A549 treated with CpdA at 1 μM for 4 hours (cell line): ENCODE measurements around the gene NKX2-4. TPM values are rescaled to one million over a fixed set of nuclear protein-coding genes. Genes with fewer than 3 reads are reported as not detected.

Experiments
- total RNA-seq: library from RNA; stranded (reverse); fragments of 200-300 nt; extraction: Qiagen RNA extraction; gene quantifications from 5 replicates; pipeline ENCODE4 v1.2.3, GENCODE V29; 2022; ENCODE audit warnings: low read depth

Gene NKX2-4
- total RNA-seq, result 0.06 TPM in 1 of 5 replicates, not detected in the others

GRCh38 chr20:21397341-21398108, at the start of gene NKX2-4:
Gene NKX2-4, minus strand, starts transcription at chr20:21397526. Its CDS starts 127 bp downstream, at chr20:21397399.

Other genes with a start within 250 kb of the NKX2-4 start
- gene XRN2, start 94.2 kb downstream of the NKX2-4 start, total RNA-seq, result 94.5 to 125 TPM (median 103 TPM) in 5 replicates
- gene NKX2-2, start 116.5 kb upstream of the NKX2-4 start, total RNA-seq, result not detected in 5 replicates